ENCODE measurements around the gene PALD1.
A peak's percentile ranks its signal among the peaks of the same experiment; 100 is the strongest.

DNA sequence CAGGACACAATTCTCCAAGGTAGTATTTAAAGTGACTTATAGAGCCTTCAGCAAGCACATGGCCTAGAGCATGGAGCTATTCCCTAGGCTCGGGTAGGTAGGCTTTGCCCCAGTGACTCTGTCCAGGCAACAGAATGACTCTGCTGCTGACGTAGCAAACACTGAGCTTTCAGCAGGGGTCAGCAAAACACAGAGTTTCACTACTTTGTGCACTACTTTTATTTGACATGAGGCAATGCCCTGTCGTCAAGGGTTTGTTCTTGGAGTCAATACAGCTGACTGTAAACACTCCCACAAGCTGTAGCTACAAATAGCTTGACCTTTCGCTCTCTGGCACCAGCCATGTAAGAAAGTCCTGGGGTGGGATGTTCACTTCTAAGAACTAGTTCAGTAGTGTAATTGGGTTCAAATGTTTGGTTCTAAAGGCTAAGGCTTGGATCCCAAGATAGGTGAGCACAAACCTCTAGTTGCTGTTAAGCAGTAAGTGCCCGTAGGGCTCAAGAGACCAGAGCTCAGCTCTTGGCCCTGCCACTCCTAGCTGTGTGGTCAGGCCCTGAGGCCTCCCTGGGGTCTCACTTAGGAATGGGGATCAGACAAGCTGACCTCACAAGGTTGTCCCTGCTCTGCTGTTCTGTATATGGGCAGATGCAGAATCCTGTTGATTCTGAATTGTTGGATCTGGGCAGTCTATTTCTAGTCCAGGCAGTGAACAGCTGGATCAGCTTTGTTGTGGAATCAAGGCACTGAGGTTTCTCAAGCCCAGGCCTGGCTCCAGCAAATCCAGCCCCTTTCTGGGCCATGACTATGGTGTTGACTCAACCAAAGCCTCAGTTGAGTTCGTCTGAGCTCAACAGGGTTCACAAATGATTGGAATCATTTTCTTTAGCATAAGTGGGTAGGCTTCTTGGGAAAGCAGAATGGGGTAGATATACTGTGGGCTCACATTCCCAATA, 47.8 kb upstream of the PALD1 start:
- TF ChIP-seq, protein P1, sequence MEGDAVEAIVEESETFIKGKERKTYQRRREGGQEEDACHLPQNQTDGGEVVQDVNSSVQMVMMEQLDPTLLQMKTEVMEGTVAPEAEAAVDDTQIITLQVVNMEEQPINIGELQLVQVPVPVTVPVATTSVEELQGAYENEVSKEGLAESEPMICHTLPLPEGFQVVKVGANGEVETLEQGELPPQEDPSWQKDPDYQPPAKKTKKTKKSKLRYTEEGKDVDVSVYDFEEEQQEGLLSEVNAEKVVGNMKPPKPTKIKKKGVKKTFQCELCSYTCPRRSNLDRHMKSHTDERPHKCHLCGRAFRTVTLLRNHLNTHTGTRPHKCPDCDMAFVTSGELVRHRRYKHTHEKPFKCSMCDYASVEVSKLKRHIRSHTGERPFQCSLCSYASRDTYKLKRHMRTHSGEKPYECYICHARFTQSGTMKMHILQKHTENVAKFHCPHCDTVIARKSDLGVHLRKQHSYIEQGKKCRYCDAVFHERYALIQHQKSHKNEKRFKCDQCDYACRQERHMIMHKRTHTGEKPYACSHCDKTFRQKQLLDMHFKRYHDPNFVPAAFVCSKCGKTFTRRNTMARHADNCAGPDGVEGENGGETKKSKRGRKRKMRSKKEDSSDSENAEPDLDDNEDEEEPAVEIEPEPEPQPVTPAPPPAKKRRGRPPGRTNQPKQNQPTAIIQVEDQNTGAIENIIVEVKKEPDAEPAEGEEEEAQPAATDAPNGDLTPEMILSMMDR (IDR thresholded peaks at IDR 0.05): no peak
- TF ChIP-seq POLR2AphosphoS5 (IDR thresholded peaks at IDR 0.05) (peak in 1 of 3 donors; percentile 25), POLR2A (IDR thresholded peaks at IDR 0.05) (no peak), EP300 (IDR thresholded peaks at IDR 0.05) (no peak)

Measured in suprapubic skin (tissue), 4 donors.